HG02840 (cell line): ENCODE measurements around the gene VSIG8.

Source experiments
- ATAC-seq: cut with Tn5 transposase; IDR thresholded peaks from one replicate; pipeline ENCODE4 v1.9.1; 2021; ENCODE audit warnings: mild to moderate bottlenecking, moderate library complexity, moderate number of reproducible peaks; ENCODE audit not compliant: unreplicated experiment, low FRiP score

VSIG8 gene

GRCh38 chr1:159832309-159832708 lies 30.1 kb downstream of the VSIG8 start:
- ATAC-seq, result no peak

- no peak for ATAC-seq
Measured at GRCh38 chr1:159831412-159832141, 30.9 kb downstream of the VSIG8 start.

- no peak for ATAC-seq
Measured at GRCh38 chr1:159830722-159831121, 31.7 kb downstream of the VSIG8 start.

- no peak for ATAC-seq
Measured at GRCh38 chr1:159829822-159830465, 32.5 kb downstream of the VSIG8 start.

- ATAC-seq, result no peak
Measured at GRCh38 chr1:159829273-159829634, 33.2 kb downstream of the VSIG8 start.

- no peak for ATAC-seq
Measured at GRCh38 chr1:159828581-159829272, 33.7 kb downstream of the VSIG8 start.

- no peak for ATAC-seq
Measured at GRCh38 chr1:159828176-159828575, 34.3 kb downstream of the VSIG8 start.

GRCh38 chr1:159827549-159827948 lies 34.9 kb downstream of the VSIG8 start:
- no peak for ATAC-seq

- no peak for ATAC-seq
Measured at GRCh38 chr1:159827102-159827490, 35.4 kb downstream of the VSIG8 start.

GRCh38 chr1:159826441-159827101 lies 35.9 kb downstream of the VSIG8 start, which contains the start of gene SLAMF8:
SLAMF8 (plus strand) TSS chr1:159826873; CDS start chr1:159826899, 26 bp downstream.
- no peak for ATAC-seq

- no peak for ATAC-seq
Measured at GRCh38 chr1:159825564-159825963, 36.9 kb downstream of the VSIG8 start.

GRCh38 chr1:159823406-159823805 lies 39.1 kb downstream of the VSIG8 start:
- no peak for ATAC-seq

- ATAC-seq, result no peak
Measured at GRCh38 chr1:159821171-159821867, 41.1 kb downstream of the VSIG8 start.

- no peak for ATAC-seq
Measured at GRCh38 chr1:159817276-159818041, 45.0 kb downstream of the VSIG8 start.

- ATAC-seq, result no peak
Measured at GRCh38 chr1:159815926-159816325, 46.5 kb downstream of the VSIG8 start.

- no peak for ATAC-seq
Measured at GRCh38 chr1:159804924-159805323, 57.5 kb downstream of the VSIG8 start.
